ENCODE results near the gene ATP6V1G2.

Gene ATP6V1G2

GRCh38 chr6:31568537-31568961 is 22.1 kb upstream of the ATP6V1G2 start:
- TF ChIP-seq CTCF (conservative IDR thresholded peaks at IDR 0.05; ENCODE audit: low read depth, low read length) = no peak
- DNase-seq (ENCODE audit: low read depth) = no peak
- H3K4me3 ChIP-seq (ENCODE audit: low read depth, low read length) = no peak overlapping the region

- H3K4me3 ChIP-seq (ENCODE audit: low read depth, low read length) = no peak overlapping the region
- DNase-seq (ENCODE audit: low read depth) = no peak
- no peak for TF ChIP-seq CTCF (conservative IDR thresholded peaks at IDR 0.05; ENCODE audit: low read depth, low read length)
Observed at GRCh38 chr6:31567531-31568370, 21.3 kb upstream of the ATP6V1G2 start.

- no peak for TF ChIP-seq CTCF (conservative IDR thresholded peaks at IDR 0.05; ENCODE audit: low read depth, low read length)
- no peak for DNase-seq (ENCODE audit: low read depth)
- H3K4me3 ChIP-seq (ENCODE audit: low read depth, low read length) = no peak overlapping the region
Observed at GRCh38 chr6:31560697-31561058, 14.3 kb upstream of the ATP6V1G2 start.

- H3K4me3 ChIP-seq (ENCODE audit: low read depth, low read length) = no peak overlapping the region
- DNase-seq (ENCODE audit: low read depth) = peak; percentile 76
- TF ChIP-seq CTCF (conservative IDR thresholded peaks at IDR 0.05; ENCODE audit: low read depth, low read length) = no peak
Observed at GRCh38 chr6:31559958-31560696, 13.7 kb upstream of the ATP6V1G2 start.

- no peak overlapping the region for H3K4me3 ChIP-seq (ENCODE audit: low read depth, low read length)
- TF ChIP-seq CTCF (conservative IDR thresholded peaks at IDR 0.05; ENCODE audit: low read depth, low read length) = no peak
- DNase-seq (ENCODE audit: low read depth) = no peak
Observed at GRCh38 chr6:31559606-31559957, 13.2 kb upstream of the ATP6V1G2 start.

- no peak overlapping the region for H3K4me3 ChIP-seq (ENCODE audit: low read depth, low read length)
- no peak for DNase-seq (ENCODE audit: low read depth)
- no peak for TF ChIP-seq CTCF (conservative IDR thresholded peaks at IDR 0.05; ENCODE audit: low read depth, low read length)
Observed at GRCh38 chr6:31558631-31559500, 12.5 kb upstream of the ATP6V1G2 start.

Measured in choroid plexus epithelial cell (primary cell).